Body of pancreas (tissue), 4 donors: ENCODE measurements around the gene AP3B1. TPM values are rescaled to one million over a fixed set of nuclear protein-coding genes. Genes with fewer than 3 reads are reported as not detected.
"Not testable (repeated sequence)": the region's sequence is repeated elsewhere in the genome, so short reads cannot be mapped to it uniquely, and the experiment has no call there.

Experiments
- ATAC-seq: fragments of 150-250 bp; one replicate; pipeline ENCODE4 v1.9.1; 2016
- DNase-seq, 4 donors: peaks; one replicate each; pipeline ENCODE4 v3.0.0-alpha.2; 2019
- H3K27ac ChIP-seq, 4 donors: fragments of 200-600 bp; sonication (generic); 1 replicate in 3 of 4; 2 replicates in 1 of 4; pipeline versions ENCODE4 v1.5.1 to v1.6.1; 2016 to 2019; ENCODE audit warnings: mild to moderate bottlenecking in 1 of 4, mixed read lengths in 1 of 4, moderate library complexity in 1 of 4
- H3K27me3 ChIP-seq, 2 donors: fragments of 200-600 bp; sonication (generic); one replicate each; pipeline ENCODE4 v1.6.0; 2016; ENCODE audit warnings: mild to moderate bottlenecking in 1 of 2
- H3K36me3 ChIP-seq, 2 donors: fragments of 200-600 bp; sonication (generic); replicated peaks in 1 of 2; 2 replicates each; pipeline ENCODE4 v1.5.1; 2016; ENCODE audit warnings: low read depth in 2 of 2; ENCODE audit not compliant: insufficient read depth in 1 of 2
- H3K4me1 ChIP-seq: fragments of 200-600 bp; sonication (generic); one replicate; pipeline ENCODE4 v1.6.0; 2016
- H3K4me3 ChIP-seq, 2 donors: fragments of 200-600 bp; sonication (generic); 1 replicate in 1 of 2; 2 replicates in 1 of 2; pipeline ENCODE4 v1.5.1; 2016 to 2019
- H3K9me3 ChIP-seq, 3 donors: fragments of 200-600 bp; sonication (generic); 1 replicate in 2 of 3; 2 replicates in 1 of 3; pipeline ENCODE4 v1.5.1; 2016
- CTCF ChIP-seq, 7 experiments: fragments of 450-650 bp in 4 of 7; fragments of 200-600 bp in 3 of 7; sonication (generic) in 3 of 7; IDR thresholded peaks; one replicate each; pipeline ENCODE4 v1.5.1; 2016 to 2019; ENCODE audit warnings: antibody characterized with exemption in 7 of 7
- POLR2A ChIP-seq, 3 donors: fragments of 450-650 bp; IDR thresholded peaks; one replicate each; pipeline ENCODE4 v1.6.1; 2016; ENCODE audit warnings: antibody characterized with exemption in 3 of 3, mild to moderate bottlenecking in 2 of 3
- WGBS, 2 donors: methylation state at CpG; one replicate each; pipeline ENCODE4 v1.1.5; 2017; 5-methylcytosine and 5-hydroxymethylcytosine counted together
- intact Hi-C: fragments of 100-400 bp; cut with DNase I; formaldehyde crosslinking; loops from one replicate; pipeline ENCODE4 v1.15.1; 2023
- total RNA-seq, 2 donors: library from RNA; depleted of rRNA; stranded (reverse); fragments of >200 nt; gene quantifications; one replicate each; pipeline ENCODE4 v1.1.0, GENCODE V29; 2016

The AP3B1 gene
- total RNA-seq, 2 donors from 2014 or later = 23.6 to 32.3 TPM

DNA sequence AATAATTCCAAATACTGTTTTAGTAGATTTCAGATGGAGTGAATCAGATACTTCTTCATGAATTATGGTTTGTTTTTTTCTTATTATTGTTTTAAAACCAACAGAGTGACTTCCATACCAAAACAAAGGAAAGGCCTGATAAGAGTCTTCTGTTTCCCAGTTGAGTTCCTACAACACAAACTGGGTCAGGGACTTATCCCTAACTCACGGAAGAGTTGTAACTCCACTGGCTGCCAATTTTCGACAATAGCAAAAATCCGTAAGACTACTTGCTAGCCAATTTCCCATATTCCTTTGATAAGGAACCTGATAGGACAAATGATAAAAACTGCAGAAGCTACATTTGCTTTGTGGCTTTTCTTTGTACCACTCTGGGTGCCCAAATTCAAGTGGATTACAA is 219.2 kb downstream of the AP3B1 start:
- no peaks in the 10 kb centered on the region for H3K9me3 ChIP-seq
- 88 to 90% methylated on average over 3 of the region's 3 CpGs for WGBS, 2 donors
- no peaks in the 10 kb centered on the region for H3K4me1 ChIP-seq
- no peaks in the 10 kb centered on the region for H3K27me3 ChIP-seq
- DNase-seq (no peak), ATAC-seq (no peak)
- no peaks in the 10 kb centered on the region for H3K36me3 ChIP-seq
- H3K4me3 ChIP-seq = no peak overlapping the region
- intact Hi-C loops = no loop called here
- no peak for TF ChIP-seq CTCF (IDR thresholded peaks at IDR 0.05)
- no peak for TF ChIP-seq POLR2A (IDR thresholded peaks at IDR 0.05)
- H3K27ac ChIP-seq = no peak overlapping the region

DNA sequence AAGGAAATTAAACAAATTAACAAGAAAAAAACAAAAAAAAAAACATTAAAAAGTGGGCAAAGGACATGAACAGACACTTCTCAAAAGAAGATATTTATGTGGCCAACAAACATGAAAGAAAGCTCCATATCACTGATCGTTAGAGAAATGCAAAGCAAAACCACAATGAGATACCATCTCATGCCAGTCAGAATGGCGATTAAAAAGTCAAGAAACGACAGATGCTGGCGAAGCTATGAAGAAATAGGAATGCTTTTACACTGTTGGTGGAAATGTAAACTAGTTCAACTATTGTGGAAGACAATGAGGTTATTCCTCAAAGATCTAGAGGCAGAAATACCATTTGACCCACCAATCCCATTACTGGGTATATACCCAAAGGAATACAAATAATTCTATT is 223.8 kb downstream of the AP3B1 start:
- WGBS, 2 donors = 93 to 95% methylated on average over 4 of the region's 4 CpGs
- DNase-seq, intact Hi-C loops: not testable (repeated sequence)

GRCh38 chr5:78067581-78067980 is 226.9 kb downstream of the AP3B1 start:
- intact Hi-C loops, H3K4me1 ChIP-seq, DNase-seq, H3K4me3 ChIP-seq, H3K9me3 ChIP-seq, H3K27ac ChIP-seq, H3K36me3 ChIP-seq, ATAC-seq, H3K27me3 ChIP-seq: not testable (repeated sequence)
- WGBS, 2 donors = 96 to 97% methylated on average over 3 of the region's 3 CpGs

More for the DNA sequence above, 223.8 kb downstream of the AP3B1 start:
- not testable (repeated sequence) for H3K27me3 ChIP-seq, H3K4me3 ChIP-seq, H3K9me3 ChIP-seq, H3K4me1 ChIP-seq, H3K27ac ChIP-seq, ATAC-seq, H3K36me3 ChIP-seq

DNA sequence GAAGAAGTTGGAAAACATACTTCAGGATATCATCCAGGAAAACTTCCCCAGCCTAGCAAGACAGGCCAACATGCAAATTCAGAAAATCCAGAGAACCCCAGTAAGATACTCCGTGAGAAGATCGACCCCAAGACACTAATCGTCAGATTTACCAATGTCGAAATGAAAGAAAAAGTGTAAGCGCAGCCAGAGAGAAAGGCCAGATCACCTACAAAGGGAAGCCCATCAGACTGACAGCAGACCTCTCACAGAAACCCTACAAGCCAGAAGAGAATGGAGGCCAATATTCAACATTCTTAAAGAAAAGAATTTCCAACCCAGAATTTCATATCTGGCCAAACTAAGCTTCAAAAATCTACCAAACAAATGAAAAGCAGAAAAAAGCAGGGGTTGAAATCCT is 227.8 kb downstream of the AP3B1 start:
- H3K9me3 ChIP-seq, H3K27me3 ChIP-seq, H3K27ac ChIP-seq, intact Hi-C loops, DNase-seq, H3K4me3 ChIP-seq, ATAC-seq, H3K4me1 ChIP-seq, H3K36me3 ChIP-seq: not testable (repeated sequence)
- WGBS, 2 donors = 92 to 95% methylated on average over 5 of the region's 5 CpGs

GRCh38 chr5:78065663-78066062 is 228.8 kb downstream of the AP3B1 start:
- Histone ChIP-seq H3K9me3 (no peaks in the 10 kb centered on the region), H3K36me3 (no peaks in the 10 kb centered on the region), H3K27ac (no peak overlapping the region), H3K4me1 (no peaks in the 10 kb centered on the region), H3K4me3 (no peak overlapping the region), H3K27me3 (no peaks in the 10 kb centered on the region)
- no peak for ATAC-seq
- DNase-seq = no peak
- intact Hi-C loops = no loop called here
- TF ChIP-seq POLR2A (IDR thresholded peaks at IDR 0.05) = no peak
- TF ChIP-seq CTCF (IDR thresholded peaks at IDR 0.05) = no peak
- WGBS, 2 donors = 94 to 95% methylated on average over 5 of the region's 5 CpGs

DNA sequence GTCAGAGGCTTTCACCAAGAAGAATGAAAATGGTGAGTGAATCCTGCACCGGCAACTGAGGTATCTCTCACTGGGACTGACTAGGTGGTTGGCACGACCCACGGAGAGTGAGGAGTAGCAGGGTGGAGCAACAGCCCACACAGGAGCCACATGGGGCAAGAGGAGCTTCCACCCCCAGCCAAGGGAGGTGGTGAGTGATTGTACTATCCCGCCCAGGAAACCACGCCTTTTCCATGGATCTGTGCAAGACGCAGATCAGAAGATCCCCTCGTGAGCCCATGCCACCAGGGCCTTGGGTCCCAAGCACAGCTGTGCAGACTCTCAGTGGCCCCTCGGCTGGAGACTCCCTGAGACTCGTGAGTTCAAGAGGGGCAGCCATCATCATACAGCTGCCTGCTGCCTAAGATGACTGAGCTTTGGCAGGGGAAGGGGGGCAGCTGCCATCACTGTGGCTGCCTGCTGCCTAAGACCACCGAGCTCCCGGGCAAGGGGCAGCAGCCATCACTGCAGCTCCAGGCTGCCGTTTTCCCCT is 229.5 kb downstream of the AP3B1 start:
- DNase-seq (no peak), ATAC-seq (no peak)
- H3K4me3 ChIP-seq = no peak overlapping the region
- no peak overlapping the region for H3K27ac ChIP-seq
- WGBS, 2 donors = 89 to 94% methylated on average over 10 to 11 of the region's 12 CpGs
- no peaks in the 10 kb centered on the region for H3K4me1 ChIP-seq
- H3K36me3 ChIP-seq = no peaks in the 10 kb centered on the region
- TF ChIP-seq POLR2A (IDR thresholded peaks at IDR 0.05) = no peak
- no peak for TF ChIP-seq CTCF (IDR thresholded peaks at IDR 0.05)
- H3K9me3 ChIP-seq = no peaks in the 10 kb centered on the region
- no peaks in the 10 kb centered on the region for H3K27me3 ChIP-seq
- intact Hi-C loops = no loop called here
